Body of pancreas (tissue), 4 donors: ENCODE results near the gene KREMEN2. TPM values are rescaled to one million over a fixed set of nuclear protein-coding genes. Genes with fewer than 3 reads are reported as not detected.

Source experiments
- ATAC-seq: fragments of 150-250 bp; one replicate; pipeline ENCODE4 v1.9.1; 2016
- DNase-seq, 4 donors: peaks; one replicate each; pipeline ENCODE4 v3.0.0-alpha.2; 2019
- H3K27ac ChIP-seq, 4 donors: fragments of 200-600 bp; sonication (generic); 1 replicate in 3 of 4; 2 replicates in 1 of 4; pipeline versions ENCODE4 v1.5.1 to v1.6.1; 2016 to 2019; ENCODE audit warnings: mild to moderate bottlenecking in 1 of 4, mixed read lengths in 1 of 4, moderate library complexity in 1 of 4
- H3K27me3 ChIP-seq, 2 donors: fragments of 200-600 bp; sonication (generic); one replicate each; pipeline ENCODE4 v1.6.0; 2016; ENCODE audit warnings: mild to moderate bottlenecking in 1 of 2
- H3K36me3 ChIP-seq, 2 donors: fragments of 200-600 bp; sonication (generic); replicated peaks in 1 of 2; 2 replicates each; pipeline ENCODE4 v1.5.1; 2016; ENCODE audit warnings: low read depth in 2 of 2; ENCODE audit not compliant: insufficient read depth in 1 of 2
- H3K4me1 ChIP-seq: fragments of 200-600 bp; sonication (generic); one replicate; pipeline ENCODE4 v1.6.0; 2016
- H3K4me3 ChIP-seq, 2 donors: fragments of 200-600 bp; sonication (generic); 1 replicate in 1 of 2; 2 replicates in 1 of 2; pipeline ENCODE4 v1.5.1; 2016 to 2019
- H3K9me3 ChIP-seq, 3 donors: fragments of 200-600 bp; sonication (generic); 1 replicate in 2 of 3; 2 replicates in 1 of 3; pipeline ENCODE4 v1.5.1; 2016
- CTCF ChIP-seq, 7 experiments: fragments of 450-650 bp in 4 of 7; fragments of 200-600 bp in 3 of 7; sonication (generic) in 3 of 7; IDR thresholded peaks; one replicate each; pipeline ENCODE4 v1.5.1; 2016 to 2019; ENCODE audit warnings: antibody characterized with exemption in 7 of 7
- POLR2A ChIP-seq, 3 donors: fragments of 450-650 bp; IDR thresholded peaks; one replicate each; pipeline ENCODE4 v1.6.1; 2016; ENCODE audit warnings: antibody characterized with exemption in 3 of 3, mild to moderate bottlenecking in 2 of 3
- WGBS, 2 donors: methylation state at CpG; one replicate each; pipeline ENCODE4 v1.1.5; 2017; 5-methylcytosine and 5-hydroxymethylcytosine counted together
- intact Hi-C: fragments of 100-400 bp; cut with DNase I; formaldehyde crosslinking; loops from one replicate; pipeline ENCODE4 v1.15.1; 2023
- total RNA-seq, 2 donors: library from RNA; depleted of rRNA; stranded (reverse); fragments of >200 nt; gene quantifications; one replicate each; pipeline ENCODE4 v1.1.0, GENCODE V29; 2016

Gene KREMEN2
- total RNA-seq, 2 donors from 2014 or later: 6.3 TPM; not detected in 1

DNA sequence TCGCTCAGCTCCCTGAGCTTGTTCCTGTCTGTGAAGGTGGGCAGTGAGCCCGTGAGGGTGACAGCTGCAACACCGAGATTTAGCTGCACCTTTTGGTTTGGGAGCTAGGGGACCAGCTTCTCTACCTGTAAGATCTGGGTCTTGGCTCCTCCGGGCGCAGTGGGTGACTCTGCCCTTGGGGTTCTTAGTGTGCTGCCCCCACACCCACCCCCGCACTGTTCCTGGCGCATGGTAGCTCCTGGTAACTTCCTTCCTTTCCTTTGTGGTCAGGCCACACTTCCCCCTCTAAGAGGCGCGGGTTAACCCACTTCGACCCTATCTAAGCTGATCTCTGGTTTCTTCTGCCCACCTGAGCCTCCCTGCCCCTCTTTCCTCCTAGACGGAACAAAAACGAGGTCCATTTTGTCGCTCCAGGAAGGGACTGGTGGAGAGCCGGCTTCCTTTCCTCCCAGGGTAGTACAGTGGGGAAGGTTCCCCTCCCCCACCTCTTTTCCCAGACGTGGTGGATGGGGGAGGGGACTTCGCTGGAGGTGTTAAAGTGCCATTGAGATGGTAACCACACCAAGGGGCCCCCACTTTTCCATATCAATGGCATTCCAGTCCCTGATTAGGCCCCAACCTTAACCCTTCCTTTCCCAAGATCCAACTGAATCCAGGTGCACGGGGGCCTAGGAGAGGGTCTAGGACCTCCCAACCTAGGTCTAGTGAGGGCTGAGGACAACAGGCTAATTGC, 44.0 kb downstream of the KREMEN2 start:
- DNase-seq (peak; percentile 34 to 59 (median 46)), ATAC-seq (no peak)
- Histone ChIP-seq H3K4me3 (no peak overlapping the region), H3K4me1 (peaks cover 80% of the 10 kb centered on the region), H3K36me3 (no peaks in the 10 kb centered on the region), H3K27ac (peak overlapping the region; percentile 88 to 94 (median 92)), H3K27me3 (no peaks in the 10 kb centered on the region), H3K9me3 (no peaks in the 10 kb centered on the region)
- 33 to 51% methylated on average over 10 to 17 of the region's 17 CpGs for WGBS, 2 donors
- intact Hi-C loops: no loop called here
- TF ChIP-seq CTCF (IDR thresholded peaks at IDR 0.05): no peak
- no peak for TF ChIP-seq POLR2A (IDR thresholded peaks at IDR 0.05)

DNA sequence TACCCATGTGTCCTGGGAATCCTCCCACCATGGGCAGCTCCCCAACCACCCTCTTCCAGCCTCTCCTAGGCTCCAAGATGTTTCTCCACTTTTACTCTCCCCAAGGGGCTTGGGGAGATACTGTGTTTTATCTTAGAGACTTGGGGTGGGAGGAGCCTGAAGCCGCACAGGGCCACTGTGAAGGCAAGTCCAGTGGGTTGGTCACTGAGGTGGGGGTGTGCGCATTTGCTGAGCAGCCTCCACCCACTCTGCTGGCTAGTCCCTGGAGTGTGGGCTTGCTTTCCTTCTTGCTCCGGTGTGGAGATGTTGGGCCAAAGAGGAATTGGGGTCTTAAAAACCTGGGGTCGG, 44.6 kb downstream of the KREMEN2 start:
- Histone ChIP-seq H3K36me3 (no peaks in the 10 kb centered on the region), H3K9me3 (no peaks in the 10 kb centered on the region), H3K27ac (peak overlapping the region; percentile 88 to 94 (median 92)), H3K4me1 (peaks cover 80% of the 10 kb centered on the region), H3K4me3 (no peak overlapping the region), H3K27me3 (no peaks in the 10 kb centered on the region)
- intact Hi-C loops: no loop called here
- DNase-seq: no peak
- TF ChIP-seq POLR2A (IDR thresholded peaks at IDR 0.05) (no peak), CTCF (IDR thresholded peaks at IDR 0.05) (no peak)
- no peak for ATAC-seq
- WGBS, 2 donors: 72 to 86% methylated on average over 3 to 4 of the region's 4 CpGs

DNA sequence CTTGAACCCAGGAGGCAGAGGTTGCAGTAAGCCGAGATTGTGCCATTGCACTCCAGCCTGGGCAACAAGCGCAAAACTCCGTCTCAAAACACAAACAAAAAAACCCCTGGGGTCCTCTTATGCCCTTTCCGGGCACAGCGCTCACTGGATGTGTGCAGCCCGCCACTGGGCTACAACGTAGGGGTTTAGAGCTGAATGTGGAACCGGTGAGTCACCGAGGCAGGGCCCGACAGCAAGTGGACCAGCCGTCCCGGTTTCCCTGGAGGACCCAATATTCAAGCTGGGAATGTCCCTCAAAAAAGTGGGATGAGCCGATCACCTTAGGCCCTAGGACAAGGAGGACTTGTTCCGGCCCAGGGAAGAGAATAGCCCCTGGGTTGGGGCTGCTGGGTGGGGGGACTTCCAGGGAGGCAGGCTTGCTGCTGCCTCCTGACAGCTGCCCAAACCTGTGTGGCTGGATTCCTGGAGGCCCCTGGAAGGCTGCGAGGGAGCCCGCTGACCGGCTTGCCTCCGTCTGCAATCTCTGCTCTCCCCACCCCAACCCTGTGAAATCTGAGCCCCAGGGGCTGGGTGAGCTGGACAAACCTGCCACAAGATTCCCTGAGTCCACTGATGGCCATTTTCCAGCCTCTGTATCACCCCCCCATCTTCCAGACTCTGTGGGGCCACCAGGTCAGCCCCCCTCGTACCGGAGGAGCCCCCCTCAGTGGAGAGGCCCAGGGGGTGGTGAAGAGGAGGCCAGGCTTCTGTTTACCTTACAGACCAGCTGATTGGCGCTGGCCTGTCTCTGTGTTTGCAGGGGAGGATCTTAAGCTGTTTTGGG, 45.7 kb downstream of the KREMEN2 start:
- 51 to 66% methylated on average over 13 to 21 of the region's 21 CpGs for WGBS, 2 donors

DNA sequence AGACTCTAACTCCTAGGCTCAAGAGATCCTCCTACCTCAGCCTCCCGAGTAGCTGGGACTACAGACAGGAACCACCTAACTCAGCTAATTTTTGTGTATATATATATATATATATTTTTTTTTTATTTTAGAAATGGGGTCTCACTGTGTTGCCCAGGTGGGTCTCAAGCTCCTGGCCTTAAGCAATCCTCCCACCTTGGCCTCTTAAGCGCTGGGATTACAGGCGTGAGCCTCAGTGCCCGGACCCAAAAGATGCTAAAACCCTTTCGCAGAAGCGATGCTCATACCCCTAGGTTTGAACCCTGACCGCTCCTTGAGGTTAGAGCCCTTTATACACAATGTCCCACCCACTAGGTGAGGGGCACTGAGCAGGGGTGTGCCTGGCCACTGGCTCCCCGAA, 46.4 kb downstream of the KREMEN2 start:
- no peaks in the 10 kb centered on the region for H3K36me3 ChIP-seq
- peaks cover 89% of the 10 kb centered on the region for H3K4me1 ChIP-seq
- peak overlapping the region in 3 of 4 donors; percentile 91 to 94 (median 94) for H3K27ac ChIP-seq
- no peaks in the 10 kb centered on the region for H3K27me3 ChIP-seq
- TF ChIP-seq POLR2A (IDR thresholded peaks at IDR 0.05) (no peak), CTCF (IDR thresholded peaks at IDR 0.05) (no peak)
- intact Hi-C loops: no loop called here
- H3K4me3 ChIP-seq: no peak overlapping the region
- no peaks in the 10 kb centered on the region for H3K9me3 ChIP-seq
- WGBS, 2 donors: 92% methylated on average over 8 of the region's 8 CpGs
- ATAC-seq (no peak), DNase-seq (no peak)

More for the DNA sequence above, 45.7 kb downstream of the KREMEN2 start:
- DNase-seq (peak; percentile 74 to 88 (median 84)), ATAC-seq (peak; percentile 41)
- Histone ChIP-seq H3K36me3 (no peaks in the 10 kb centered on the region), H3K27me3 (no peaks in the 10 kb centered on the region), H3K4me3 (no peak overlapping the region), H3K27ac (peak overlapping the region; percentile 80 to 94 (median 92)), H3K9me3 (no peaks in the 10 kb centered on the region), H3K4me1 (peaks cover 89% of the 10 kb centered on the region)
- TF ChIP-seq CTCF (IDR thresholded peaks at IDR 0.05) (no peak), POLR2A (IDR thresholded peaks at IDR 0.05) (peak; percentile 32 to 56 (median 46))
- intact Hi-C loops: no loop called here
